H1 (cell line): ENCODE results near the gene SEC61B. TPM values are rescaled to one million over a fixed set of nuclear protein-coding genes. Genes with fewer than 3 reads are reported as not detected.

Experiments used
- CTCF ChIA-PET: fragments of 300-600 bp; sonication (Branson Sonifier 250); formaldehyde crosslinking; loops from one replicate; lab custom pipeline; 2021; ENCODE audit not compliant: partially characterized antibody; lab: Charles Lee
- POLR2A ChIA-PET: fragments of 300-600 bp; sonication (Branson Sonifier 250); formaldehyde crosslinking; loops from one replicate; lab custom pipeline; 2021; ENCODE audit warnings: inconsistent platforms; ENCODE audit not compliant: partially characterized antibody; lab: Charles Lee
- DNase-seq, 2 experiments: peaks; one replicate each; pipeline versions ENCODE4 v3.0.0 to v3.0.0-alpha.2; 2010 to 2022; ENCODE audit warnings: low spot score in 2 of 2, low read depth in 1 of 2, mixed read lengths in 1 of 2
- FAIRE-seq: peaks from 2 replicates; lab custom pipeline; 2011; peaks lifted over from hg19 to GRCh38; lab: Jason Lieb, UNC
- H2AFZ ChIP-seq: 2 replicates; pipeline ENCODE4 v1.8.1; 2012; ENCODE audit warnings: low read length, inconsistent platforms
- H2AK5ac ChIP-seq: 2 replicates; pipeline ENCODE4 v1.6.1; 2013; ENCODE audit warnings: low read depth, low read length
- H2BK120ac ChIP-seq: replicated peaks from 2 replicates; pipeline ENCODE3; 2013; ENCODE audit warnings: low read depth, low read length, inconsistent platforms
- H2BK12ac ChIP-seq: 2 replicates; pipeline ENCODE4 v1.6.1; 2013; ENCODE audit warnings: low read depth, low read length
- H2BK15ac ChIP-seq: 2 replicates; pipeline ENCODE4 v1.6.1; 2013; ENCODE audit warnings: low read length
- H2BK20ac ChIP-seq: 2 replicates; pipeline ENCODE4 v1.6.1; 2013; ENCODE audit warnings: low read length
- H2BK5ac ChIP-seq: 2 replicates; pipeline ENCODE4 v1.6.1; 2013; ENCODE audit warnings: low read depth, low read length
- H3K14ac ChIP-seq: 2 replicates; pipeline ENCODE4 v1.6.1; 2013; ENCODE audit warnings: inconsistent platforms; ENCODE audit not compliant: insufficient read length
- H3K18ac ChIP-seq: 2 replicates; pipeline ENCODE4 v1.6.1; 2013; ENCODE audit warnings: low read length; ENCODE audit errors: extremely low read depth
- H3K23ac ChIP-seq: 2 replicates; pipeline ENCODE4 v1.6.1; 2013; ENCODE audit warnings: inconsistent platforms; ENCODE audit not compliant: insufficient read length
- H3K23me2 ChIP-seq: 2 replicates; pipeline ENCODE4 v1.6.1; 2013; ENCODE audit warnings: low read depth, low read length
- H3K27ac ChIP-seq: 2 replicates; pipeline ENCODE4 v1.6.1; 2011; ENCODE audit warnings: low read depth, low read length, inconsistent platforms
- H3K27me3 ChIP-seq, 4 experiments: replicated peaks in 1 of 4; 1 replicate in 1 of 4; 2 replicates in 3 of 4; pipeline versions ENCODE4 v1.6.1 to v1.8.1; 2011 to 2013; ENCODE audit warnings: low read length in 3 of 4, mild to moderate bottlenecking in 3 of 4, inconsistent platforms in 2 of 4, mixed read lengths in 2 of 4, moderate library complexity in 1 of 4; ENCODE audit not compliant: control insufficient read depth in 3 of 4, insufficient read depth in 3 of 4; ENCODE audit errors: extremely low read depth in 1 of 4
- H3K36me3 ChIP-seq, 4 experiments: 2 replicates each; pipeline versions ENCODE4 v1.6.1 to v1.8.1; 2011 to 2013; ENCODE audit warnings: mild to moderate bottlenecking in 4 of 4, low read length in 3 of 4, moderate library complexity in 2 of 4, control low read depth in 1 of 4, inconsistent platforms in 1 of 4; ENCODE audit not compliant: insufficient read depth in 4 of 4, control insufficient read depth in 2 of 4
- H3K4ac ChIP-seq: replicated peaks from 2 replicates; pipeline ENCODE3; 2013; ENCODE audit warnings: low read length, low read depth, mixed read lengths, inconsistent platforms; ENCODE audit not compliant: insufficient read length
- H3K4me1 ChIP-seq, 4 experiments: replicated peaks in 1 of 4; 1 replicate in 1 of 4; 2 replicates in 3 of 4; pipeline versions ENCODE4 v1.6.1 to v1.8.1; 2011 to 2013; ENCODE audit warnings: low read length in 3 of 4, inconsistent platforms in 2 of 4, mixed read lengths in 1 of 4; ENCODE audit not compliant: insufficient read depth in 4 of 4, control insufficient read depth in 3 of 4
- H3K4me2 ChIP-seq, 2 experiments: 2 replicates each; pipeline versions ENCODE4 v1.6.1 to v1.8.1; 2011 to 2013; ENCODE audit warnings: low read depth in 2 of 2, low read length in 2 of 2, control low read depth in 1 of 2, inconsistent platforms in 1 of 2, mild to moderate bottlenecking in 1 of 2; ENCODE audit not compliant: insufficient read depth in 1 of 2
- H3K4me3 ChIP-seq, 4 experiments: fragments of 200-600, 300-600 bp in 1 of 4; sonication (generic), shearing (Covaris generic), sonication (Bioruptor Twin) in 1 of 4; 2 replicates each; pipeline versions ENCODE4 v1.5.1 to v1.8.1; 2011 to 2016; ENCODE audit warnings: low read length in 4 of 4, low read depth in 3 of 4, control low read depth in 2 of 4, inconsistent platforms in 2 of 4, mild to moderate bottlenecking in 2 of 4, mixed read lengths in 1 of 4, moderate library complexity in 1 of 4; ENCODE audit not compliant: insufficient read depth in 2 of 4; ENCODE audit errors: extremely low read depth in 1 of 4
- H3K56ac ChIP-seq: replicated peaks from 2 replicates; pipeline ENCODE3; 2013; ENCODE audit warnings: low read depth, mild to moderate bottlenecking, mixed read lengths, low read length, inconsistent platforms; ENCODE audit not compliant: insufficient read length
- H3K79me1 ChIP-seq: 2 replicates; pipeline ENCODE4 v1.6.1; 2013; ENCODE audit warnings: low read depth, low read length, control low read depth
- H3K79me2 ChIP-seq, 2 experiments: 2 replicates each; pipeline versions ENCODE4 v1.6.1 to v1.8.1; 2012 to 2013; ENCODE audit warnings: low read length in 2 of 2, mild to moderate bottlenecking in 2 of 2, inconsistent platforms in 1 of 2; ENCODE audit not compliant: insufficient read depth in 2 of 2, control insufficient read depth in 1 of 2
- H3K9ac ChIP-seq, 4 experiments: replicated peaks in 1 of 4; 1 replicate in 1 of 4; 2 replicates in 3 of 4; pipeline versions ENCODE4 v1.6.1 to v1.8.1; 2011 to 2013; ENCODE audit warnings: low read depth in 3 of 4, low read length in 3 of 4, control low read depth in 2 of 4, mild to moderate bottlenecking in 2 of 4, moderate library complexity in 2 of 4, inconsistent platforms in 1 of 4; ENCODE audit errors: extremely low read depth in 1 of 4
- H3K9me3 ChIP-seq, 2 experiments: 2 replicates each; pipeline versions ENCODE4 v1.6.1 to v1.8.1; 2012 to 2013; ENCODE audit warnings: mild to moderate bottlenecking in 2 of 2, moderate library complexity in 2 of 2, control low read depth in 1 of 2, inconsistent platforms in 1 of 2, low read depth in 1 of 2, low read length in 1 of 2, mixed read lengths in 1 of 2; ENCODE audit not compliant: insufficient read depth in 2 of 2
- H4K20me1 ChIP-seq, 2 experiments: replicated peaks in 1 of 2; 2 replicates each; pipeline versions ENCODE3 to v1.8.1; 2011 to 2013; ENCODE audit warnings: inconsistent platforms in 2 of 2, low read length in 2 of 2, mild to moderate bottlenecking in 1 of 2; ENCODE audit not compliant: insufficient read depth in 2 of 2, control insufficient read depth in 1 of 2
- H4K5ac ChIP-seq: 2 replicates; pipeline ENCODE4 v1.6.1; 2013; ENCODE audit warnings: low read length, low read depth, mixed read lengths, inconsistent platforms; ENCODE audit not compliant: insufficient read length
- H4K8ac ChIP-seq: 2 replicates; pipeline ENCODE4 v1.8.0; 2013; ENCODE audit warnings: mild to moderate bottlenecking, moderate library complexity, low read length, inconsistent platforms; ENCODE audit not compliant: insufficient read depth; ENCODE audit errors: extremely low read depth
- H4K91ac ChIP-seq: replicated peaks from 2 replicates; pipeline ENCODE3; 2013; ENCODE audit warnings: low read length, mixed read lengths, inconsistent platforms; ENCODE audit not compliant: insufficient read length
- BACH1 ChIP-seq: IDR thresholded peaks from 2 replicates; pipeline ENCODE4 v1.6.1; 2012; ENCODE audit warnings: low read length, improper control_type of control experiment
- BCL11A ChIP-seq, 2 experiments: IDR thresholded peaks; one replicate each; pipeline ENCODE4 v1.6.1; 2011; ENCODE audit warnings: low read depth in 2 of 2, low read length in 2 of 2, mild to moderate bottlenecking in 2 of 2
- CBX8 ChIP-seq: fragments of 300-800, 300-1000 bp; sonication (generic); IDR thresholded peaks from 2 replicates; pipeline ENCODE4 v1.7.1; 2016; ENCODE audit warnings: low read depth, low read length, borderline replicate concordance
- CTBP2 ChIP-seq: IDR thresholded peaks from 2 replicates; pipeline ENCODE4 v1.7.0; 2011; ENCODE audit warnings: borderline replicate concordance, mild to moderate bottlenecking, moderate library complexity, mixed read lengths, low read length; ENCODE audit not compliant: insufficient read depth, insufficient read length
- GABPA ChIP-seq: IDR thresholded peaks from 2 replicates; pipeline ENCODE4 v1.6.1; 2011; ENCODE audit warnings: mild to moderate bottlenecking, low read length, moderate library complexity, borderline replicate concordance; ENCODE audit not compliant: insufficient read depth
- JUN ChIP-seq: IDR thresholded peaks from 2 replicates; pipeline ENCODE4 v1.6.1; 2011; ENCODE audit warnings: low read depth, mild to moderate bottlenecking, improper control_type of control experiment, low read length
- NANOG ChIP-seq: IDR thresholded peaks from 2 replicates; pipeline ENCODE4 v1.6.1; 2011; ENCODE audit warnings: low read length, low read depth, mild to moderate bottlenecking, inconsistent platforms; ENCODE audit not compliant: insufficient read depth, poor library complexity, severe bottlenecking
- RFX5 ChIP-seq: IDR thresholded peaks from 2 replicates; pipeline ENCODE4 v1.6.1; 2011; ENCODE audit warnings: low read depth, low read length, improper control_type of control experiment, borderline replicate concordance
- RNF2 ChIP-seq: fragments of 200-900, 300-1000 bp; sonication (generic); IDR thresholded peaks from 2 replicates; pipeline ENCODE4 v1.7.1; 2016; ENCODE audit warnings: borderline replicate concordance, low read depth, mild to moderate bottlenecking, antibody characterized with exemption, low read length; ENCODE audit not compliant: poor library complexity, severe bottlenecking; ENCODE audit errors: missing control alignments
- SP2 ChIP-seq: IDR thresholded peaks from 2 replicates; pipeline ENCODE4 v1.6.1; 2012; ENCODE audit warnings: mild to moderate bottlenecking, low read length, inconsistent platforms
- TAF7 ChIP-seq: optimal IDR thresholded peaks from 2 replicates; pipeline ENCODE3; 2011; ENCODE audit warnings: low read depth, mild to moderate bottlenecking, inconsistent platforms, low read length, moderate library complexity, borderline replicate concordance
- WGBS, 2 experiments: shearing (Covaris generic) in 1 of 2; methylation state at CpG; one replicate each; pipeline versions ENCODE4 v1.1.6 to v1.1.7; 2013 to 2015; ENCODE audit warnings: low lambda C conversion rate in 2 of 2, mixed read lengths in 2 of 2, inconsistent platforms in 1 of 2, low coverage in 1 of 2, missing lambda C conversion rate in 1 of 2; ENCODE audit not compliant: insufficient replicate concordance in 2 of 2, insufficient coverage in 1 of 2, insufficient read length in 1 of 2; ENCODE audit errors: extremely low coverage in 1 of 2, missing lambda C conversion rate in 1 of 2; 5-methylcytosine and 5-hydroxymethylcytosine counted together
- polyA plus RNA-seq, 7 experiments: library from polyadenylated mRNA; depleted of rRNA in 3 of 7; stranded (reverse) in 5 of 7; unstranded in 2 of 7; fragments of >200 nt in 5 of 7; fragments of 200-250 nt in 2 of 7; gene quantifications; 1 replicate in 5 of 7; 2 replicates in 1 of 7; 4 replicates in 1 of 7; pipeline versions ENCODE4 v1.2.1 to v1.2.3, GENCODE V29; 2011 to 2013; ENCODE audit warnings: missing spikeins in 2 of 7, mixed read lengths in 2 of 7
- total RNA-seq: library from RNA; stranded (reverse); fragmentation: NEBNext Ultra II Directional; extraction: Animal tissue kit (Norgen Biotek cat#: 25700); gene quantifications from 2 replicates; pipeline ENCODE4 v1.2.1, GENCODE V29; 2021
- TF ChIP-seq, protein P1 (sequence below): IDR thresholded peaks from 2 replicates; pipeline ENCODE4 v1.6.1; 2012; ENCODE audit warnings: inconsistent platforms

SEC61B gene
- total and polyA plus RNA-seq, 2 of the 8 experiments (the other 6 are each of a cell fraction or from before 2014, with no cell fraction given), result 155 to 379 TPM

GRCh38 chr9:99185934-99186333 lies 36.1 kb upstream of the SEC61B start:
- Histone ChIP-seq H3K27ac (no peak overlapping the region), H4K5ac (no peak overlapping the region), H2BK20ac (no peak overlapping the region), H2AK5ac (no peak overlapping the region), H3K18ac (no peak overlapping the region), H3K56ac (no peak overlapping the region), H2BK5ac (no peak overlapping the region), H2BK15ac (no peak overlapping the region; the same call in 1 of the 2 replicates), H2BK120ac (no peak overlapping the region), H2AFZ (peak overlapping the region; percentile 34; the same call in 1 of the 2 replicates), H3K4me2 (no peak overlapping the region), H3K9me3 (no peaks in the 10 kb centered on the region), H3K79me1 (no peaks in the 10 kb centered on the region), H3K36me3 (no peaks in the 10 kb centered on the region), H3K9ac (no peak overlapping the region), H3K23me2 (no peaks in the 10 kb centered on the region), H3K4ac (no peak overlapping the region), H3K23ac (no peak overlapping the region), H4K20me1 (no peaks in the 10 kb centered on the region), H3K27me3 (no peaks in the 10 kb centered on the region), H4K8ac (no peak overlapping the region), H3K4me1 (peaks cover 0 to 3% (median 1%) of the 10 kb centered on the region in 4 experiments; a peak in 2 of 7 replicates), H3K4me3 (no peak overlapping the region), H3K14ac (no peak overlapping the region), H3K79me2 (no peaks in the 10 kb centered on the region), H2BK12ac (no peak overlapping the region), H4K91ac (no peak overlapping the region)
- CTCF ChIA-PET, result interaction anchor here (1.1 to 9.4 kb wide), 17 partner anchors 12 to 793 kb away, joined by 3 to 105 read pairs (median 8); partner anchors contain the start of gene ALG2
- POLR2A ChIA-PET, result interaction anchor here (1.0 to 1.8 kb wide), 3 partner anchors 17 to 33 kb away, joined by 3 to 4 read pairs (median 3); no protein-coding TSS in a partner anchor
- DNase-seq (no peak), FAIRE-seq (no peak)
- 96% methylated on average over 5 of the region's 5 CpGs; no CpG with 5 or more reads in 1 of the 2 experiments for WGBS, 2 experiments
- TF ChIP-seq JUN (no peak), CTBP2 (no peak), RNF2 (no peak), CBX8 (no peak), BCL11A (IDR thresholded peaks at IDR 0.05; ENCODE audit: low read depth in 2 of 2, low read length in 2 of 2) (no peak), BACH1 (no peak), SP2 (no peak), TAF7 (no peak), GABPA (no peak), NANOG (no peak), RFX5 (no peak)
- TF ChIP-seq, protein P1, sequence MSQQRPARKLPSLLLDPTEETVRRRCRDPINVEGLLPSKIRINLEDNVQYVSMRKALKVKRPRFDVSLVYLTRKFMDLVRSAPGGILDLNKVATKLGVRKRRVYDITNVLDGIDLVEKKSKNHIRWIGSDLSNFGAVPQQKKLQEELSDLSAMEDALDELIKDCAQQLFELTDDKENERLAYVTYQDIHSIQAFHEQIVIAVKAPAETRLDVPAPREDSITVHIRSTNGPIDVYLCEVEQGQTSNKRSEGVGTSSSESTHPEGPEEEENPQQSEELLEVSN, result no peak
